ENCODE results near the gene MRPL23. TPM values are rescaled to one million over a fixed set of nuclear protein-coding genes. Genes with fewer than 3 reads are reported as not detected.
A peak's percentile ranks its signal among the peaks of the same experiment; 100 is the strongest.
"Not testable (repeated sequence)": the region's sequence is repeated elsewhere in the genome, so short reads cannot be mapped to it uniquely, and the experiment has no call there.

The MRPL23 gene
- total RNA-seq, 1 donor = 206 TPM

DNA sequence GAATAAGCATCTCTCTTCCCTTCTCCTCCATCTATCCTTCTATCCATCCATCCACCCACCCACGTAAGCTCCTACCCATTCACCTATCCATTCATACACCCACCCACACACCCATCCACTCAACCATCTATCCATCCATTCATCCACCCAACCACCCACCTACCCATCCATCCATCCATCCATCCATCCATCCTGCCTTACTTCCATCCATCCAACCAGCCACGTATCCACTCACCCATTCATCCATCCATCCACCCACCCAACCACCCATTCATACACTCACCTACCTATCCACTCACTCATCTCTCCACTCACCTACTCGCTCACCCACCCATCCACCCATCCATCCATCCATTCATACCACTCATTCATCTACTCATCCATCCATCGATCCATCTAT lies 14.5 kb upstream of the MRPL23 start:
- DNase-seq (ENCODE audit: low read depth in 2 of 3, low spot score in 2 of 3) = no peak

GRCh38 chr11:1933416-1934334 lies 13.5 kb upstream of the MRPL23 start:
- no peak for DNase-seq (ENCODE audit: low read depth in 2 of 3, low spot score in 2 of 3)

- no peak for DNase-seq (ENCODE audit: low read depth in 2 of 3, low spot score in 2 of 3)
Observed at GRCh38 chr11:1934335-1935155, 12.6 kb upstream of the MRPL23 start.

DNA sequence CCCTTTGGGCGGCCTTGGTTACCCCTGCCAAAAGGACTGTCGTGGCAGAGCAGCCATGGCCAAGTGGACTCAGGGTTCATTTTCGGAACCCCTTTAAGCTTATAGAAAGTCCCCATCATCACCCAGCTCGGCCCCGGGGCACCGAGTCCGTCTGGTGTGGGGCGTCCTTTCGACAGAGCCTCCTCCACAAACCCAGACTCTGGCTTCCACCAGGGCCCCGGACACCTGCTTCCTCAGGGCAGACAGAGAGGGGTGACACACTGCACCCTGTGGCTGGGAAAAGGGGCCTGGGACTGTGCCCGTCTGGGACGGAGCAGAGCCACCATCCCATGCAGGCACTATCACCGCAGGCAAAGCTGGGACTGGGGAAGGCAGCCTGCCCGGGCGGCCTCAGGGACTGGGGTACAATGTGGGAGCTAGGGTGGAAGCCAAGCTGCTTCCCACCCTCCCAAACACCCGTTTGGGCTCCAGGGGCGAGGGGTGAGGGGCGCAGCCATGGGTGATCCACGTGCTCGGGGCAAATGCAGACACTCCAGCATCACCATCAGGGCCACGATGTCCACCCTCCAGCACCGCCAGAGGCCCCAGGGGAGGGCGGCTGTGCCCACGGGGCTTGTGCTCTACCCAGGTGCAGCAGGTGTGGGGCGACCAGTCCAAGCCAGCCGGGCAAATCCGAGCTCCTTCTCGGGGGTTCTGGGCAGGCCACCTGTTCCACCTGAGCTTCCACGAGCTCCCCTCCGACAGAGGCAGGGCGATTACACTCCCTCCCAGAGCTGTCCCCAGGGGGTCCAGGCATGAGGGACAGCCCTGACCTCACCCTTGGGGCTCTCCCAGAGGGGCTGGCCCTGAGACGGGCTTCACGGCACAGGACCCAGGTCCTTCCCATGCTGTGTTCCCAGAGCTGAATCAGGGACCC lies 11.7 kb upstream of the MRPL23 start:
- no peak for DNase-seq (ENCODE audit: low read depth in 2 of 3, low spot score in 2 of 3)

- DNase-seq (ENCODE audit: low read depth in 2 of 3, low spot score in 2 of 3) = no peak
Observed at GRCh38 chr11:1936072-1936780, 10.9 kb upstream of the MRPL23 start.

DNA sequence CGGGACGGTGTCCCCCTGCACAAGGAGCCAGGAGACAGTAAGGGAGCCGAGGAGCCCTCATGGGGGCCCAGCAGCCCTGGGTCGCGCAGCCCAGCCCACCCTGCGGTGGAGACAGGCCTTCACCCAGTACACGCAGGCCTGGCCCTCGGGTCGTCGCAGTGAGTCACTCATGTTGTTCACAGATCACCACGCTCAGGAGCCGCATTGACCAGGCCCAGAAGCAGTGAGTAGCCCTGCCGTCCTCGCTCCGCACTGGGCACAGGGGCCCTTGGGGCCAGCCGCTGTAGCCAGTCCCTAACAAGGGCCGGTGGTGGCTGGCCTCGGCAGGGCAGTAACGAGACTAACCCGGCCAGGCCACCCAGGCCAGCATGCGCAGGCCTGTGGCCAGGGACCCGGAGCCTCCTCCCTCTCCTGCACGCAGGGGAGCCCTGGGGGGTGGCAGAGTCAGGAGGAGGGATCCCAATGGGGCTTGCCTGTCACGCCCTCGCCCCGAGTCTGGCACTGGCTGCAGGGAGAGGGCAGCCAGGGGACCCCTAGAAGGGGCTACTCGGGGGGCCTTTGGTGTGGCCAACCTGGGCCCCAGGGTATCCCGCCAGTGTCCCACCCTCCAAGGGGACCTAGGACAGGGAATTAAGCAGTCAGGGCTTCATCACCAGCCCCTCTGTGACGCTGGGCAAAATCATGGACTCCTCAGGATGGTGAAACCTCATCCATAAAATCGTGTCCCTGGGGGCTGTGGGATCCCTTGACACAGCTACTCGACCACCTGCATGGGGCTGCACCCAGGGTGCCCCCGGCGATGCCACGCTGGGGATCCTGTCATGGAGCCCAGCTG lies 10.1 kb upstream of the MRPL23 start:
- no peak for DNase-seq (ENCODE audit: low read depth in 2 of 3, low spot score in 2 of 3)

GRCh38 chr11:1937616-1938342 lies 9.4 kb upstream of the MRPL23 start:
- DNase-seq (ENCODE audit: low read depth in 2 of 3, low spot score in 2 of 3) = no peak

DNA sequence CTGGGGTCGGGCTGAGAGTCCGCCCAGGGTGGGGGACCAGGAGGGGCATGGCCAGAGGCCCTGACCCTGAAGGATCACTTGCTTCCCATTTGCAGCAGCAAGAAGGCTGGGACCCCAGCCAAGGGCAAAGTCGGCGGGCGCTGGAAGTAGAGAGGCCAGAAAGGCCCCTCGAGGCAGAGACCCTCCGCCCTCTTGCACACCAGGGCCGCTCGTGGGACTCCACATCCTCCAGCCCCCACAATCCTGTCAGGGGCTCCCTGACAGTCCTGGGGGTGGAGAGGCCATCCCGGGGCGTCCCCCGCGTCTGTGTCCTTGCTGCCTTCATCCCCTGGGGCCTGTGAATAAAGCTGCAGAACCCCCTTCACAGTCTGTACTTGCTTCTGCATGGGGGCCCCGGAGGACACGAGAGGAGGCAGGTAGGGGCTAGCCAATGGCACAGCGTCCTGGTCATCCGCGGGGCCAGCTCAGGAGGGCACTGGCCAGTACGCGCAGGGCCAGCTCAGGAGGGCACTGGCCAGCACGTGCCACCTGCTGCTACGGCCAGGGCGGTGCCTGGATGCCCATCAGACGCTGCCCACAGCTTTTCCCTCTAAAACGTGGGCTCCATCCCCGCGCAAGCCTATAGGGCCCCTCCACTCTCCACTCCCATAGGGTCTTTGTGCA lies 8.7 kb upstream of the MRPL23 start:
- DNase-seq (ENCODE audit: low read depth in 2 of 3, low spot score in 2 of 3) = no peak

- peak in 2 of 3 donors; percentile 22 to 53 for DNase-seq (ENCODE audit: low read depth in 2 of 3, low spot score in 2 of 3)
Observed at GRCh38 chr11:1939006-1939625, 8.0 kb upstream of the MRPL23 start.

GRCh38 chr11:1939788-1940187 lies 7.3 kb upstream of the MRPL23 start:
- DNase-seq (ENCODE audit: low read depth in 2 of 3, low spot score in 2 of 3) = not testable (repeated sequence)

GRCh38 chr11:1942558-1943260 lies 4.4 kb upstream of the MRPL23 start:
- no peak for DNase-seq (ENCODE audit: low read depth in 2 of 3, low spot score in 2 of 3)

- DNase-seq (ENCODE audit: low read depth in 2 of 3, low spot score in 2 of 3) = no peak
Observed at GRCh38 chr11:1943576-1943975, 3.6 kb upstream of the MRPL23 start.

GRCh38 chr11:1943977-1944376 lies 3.2 kb upstream of the MRPL23 start:
- no peak for DNase-seq (ENCODE audit: low read depth in 2 of 3, low spot score in 2 of 3)

GRCh38 chr11:1947592-1948237 lies 583 bp downstream of the MRPL23 start:
- no peak for DNase-seq (ENCODE audit: low read depth in 2 of 3, low spot score in 2 of 3)

- DNase-seq (ENCODE audit: low read depth in 2 of 3, low spot score in 2 of 3) = no peak
Observed at GRCh38 chr11:1948389-1948788, 1.3 kb downstream of the MRPL23 start.

DNA sequence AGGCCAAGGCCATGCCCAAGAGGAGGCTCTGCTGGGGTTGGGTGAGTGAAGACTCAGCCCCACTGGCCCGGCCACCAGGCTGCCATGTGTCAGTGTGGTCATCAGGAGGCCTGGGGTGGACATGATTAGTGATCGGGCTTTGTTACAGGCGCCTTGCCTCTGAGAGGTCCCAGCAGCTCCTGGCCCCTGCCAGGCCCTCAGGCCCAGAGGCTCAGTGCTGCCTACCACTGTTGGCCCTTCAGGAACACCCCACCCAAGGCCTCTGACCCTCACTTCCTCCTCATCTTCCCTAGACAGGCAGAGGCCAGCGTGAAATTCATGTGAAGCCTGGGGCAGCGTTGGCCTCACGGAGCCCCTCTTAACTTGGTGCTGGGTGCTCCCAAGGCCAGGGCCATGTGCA lies 2.2 kb downstream of the MRPL23 start:
- no peak for DNase-seq (ENCODE audit: low read depth in 2 of 3, low spot score in 2 of 3)

Measured in hematopoietic multipotent progenitor cell (in vitro differentiated cells).